ENCODE results near the gene RBMS3.

RBMS3 gene

GRCh38 chr3:29720665-29721064, 439.8 kb downstream of the RBMS3 start:
- DNase-seq (ENCODE audit: low read depth, low spot score), result no peak

GRCh38 chr3:29721789-29722188, 440.9 kb downstream of the RBMS3 start:
- no peak for DNase-seq (ENCODE audit: low read depth, low spot score)

DNA sequence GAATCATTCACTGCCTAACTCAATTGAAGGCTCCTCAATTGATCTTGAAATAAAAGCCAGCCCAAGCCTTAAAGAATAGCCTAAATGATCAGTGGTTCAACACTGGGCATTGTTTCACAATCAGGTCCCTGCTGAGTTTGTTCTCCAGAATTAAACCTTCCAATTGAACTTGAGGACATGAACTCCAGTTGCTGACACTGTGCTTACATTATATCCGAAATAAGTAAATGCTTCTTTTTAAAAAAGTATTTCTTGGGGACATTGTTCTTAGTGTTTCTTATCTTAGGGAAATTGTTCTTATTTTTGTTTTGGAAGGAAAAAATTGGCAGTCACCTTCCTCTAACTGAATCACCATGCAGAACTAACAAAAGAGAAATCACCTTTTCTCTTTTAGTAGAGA, 450.2 kb downstream of the RBMS3 start:
- DNase-seq (ENCODE audit: low read depth, low spot score), result no peak

DNA sequence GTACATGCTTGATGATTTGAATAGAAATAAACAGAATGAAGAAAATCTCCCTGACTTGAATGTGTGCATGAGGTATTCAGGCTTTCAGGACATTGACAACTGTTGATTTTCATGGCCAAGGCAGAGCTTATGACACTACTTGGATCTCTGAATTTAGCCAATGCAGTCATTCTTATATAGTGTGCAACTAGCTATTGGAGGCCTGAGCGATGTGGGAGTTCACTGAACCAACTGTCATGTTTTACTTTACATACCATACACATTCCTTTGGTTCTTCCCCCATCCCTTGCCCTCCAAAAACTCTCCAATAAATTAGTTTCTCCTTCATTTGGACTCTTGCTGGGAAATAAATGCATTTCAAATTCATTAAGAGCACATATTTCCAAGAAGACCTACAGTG, 460.4 kb downstream of the RBMS3 start:
- DNase-seq (ENCODE audit: low read depth, low spot score), result no peak

DNA sequence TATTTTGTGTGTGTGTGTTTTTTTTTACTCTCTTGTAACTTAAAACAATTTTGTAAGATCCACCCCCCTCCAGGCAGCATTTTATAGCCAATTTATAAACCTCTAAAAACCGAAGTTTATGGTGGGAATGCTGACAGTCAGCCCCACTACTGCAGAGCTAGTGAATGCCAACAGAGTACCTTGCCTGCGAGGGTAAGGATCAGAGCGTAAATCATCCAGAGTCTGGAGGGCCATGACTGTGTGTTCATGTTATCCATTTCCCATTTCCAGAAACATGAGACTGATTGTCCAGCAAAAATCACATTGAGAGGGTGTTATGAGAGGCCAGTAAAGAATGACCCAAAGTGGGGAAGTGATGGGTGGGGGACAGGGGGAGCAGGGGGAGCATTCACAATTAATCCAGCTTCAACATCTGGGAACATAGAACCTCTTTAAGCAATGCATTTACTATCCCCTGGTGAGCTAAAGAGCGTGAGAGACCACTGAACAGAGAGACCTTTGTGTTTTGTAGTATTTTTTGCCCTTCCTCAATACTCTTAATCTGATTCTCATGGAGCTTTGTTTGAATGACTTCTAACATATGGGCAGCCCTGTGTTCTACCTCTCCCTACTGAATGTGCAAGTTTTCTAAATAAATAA, 464.5 kb downstream of the RBMS3 start:
- DNase-seq (ENCODE audit: low read depth, low spot score), result no peak

- DNase-seq (ENCODE audit: low read depth, low spot score), result no peak
These were observed 465.4 kb downstream of the RBMS3 start for GRCh38 chr3:29746163-29746760.

DNA sequence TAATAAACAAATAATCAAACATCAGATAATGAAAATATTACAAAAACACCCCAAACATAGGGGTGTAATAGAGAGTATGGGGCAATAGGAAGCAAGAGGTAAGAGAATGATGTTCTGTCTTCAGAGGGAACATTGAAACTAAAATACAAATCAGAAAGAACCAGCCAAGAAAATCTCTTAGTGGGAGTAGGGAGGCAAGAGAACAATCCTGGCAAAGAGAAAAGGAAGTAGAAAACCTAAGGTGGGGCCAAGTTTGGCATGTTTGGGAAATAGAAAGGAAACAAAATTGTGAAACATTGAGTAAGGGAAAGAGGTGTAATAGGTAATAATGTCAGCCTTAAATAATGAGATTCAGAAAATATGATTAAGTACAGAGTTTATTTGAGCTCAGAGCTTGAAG, 467.1 kb downstream of the RBMS3 start:
- no peak for DNase-seq (ENCODE audit: low read depth, low spot score)

GRCh38 chr3:29751647-29752314, 470.9 kb downstream of the RBMS3 start:
- DNase-seq (ENCODE audit: low read depth, low spot score), result no peak

GRCh38 chr3:29754346-29754745, 473.5 kb downstream of the RBMS3 start:
- no peak for DNase-seq (ENCODE audit: low read depth, low spot score)

- no peak for DNase-seq (ENCODE audit: low read depth, low spot score)
These were observed 474.5 kb downstream of the RBMS3 start for GRCh38 chr3:29755416-29755815.

GRCh38 chr3:29757054-29757777, 476.3 kb downstream of the RBMS3 start:
- DNase-seq (ENCODE audit: low read depth, low spot score), result peak; percentile 54

DNA sequence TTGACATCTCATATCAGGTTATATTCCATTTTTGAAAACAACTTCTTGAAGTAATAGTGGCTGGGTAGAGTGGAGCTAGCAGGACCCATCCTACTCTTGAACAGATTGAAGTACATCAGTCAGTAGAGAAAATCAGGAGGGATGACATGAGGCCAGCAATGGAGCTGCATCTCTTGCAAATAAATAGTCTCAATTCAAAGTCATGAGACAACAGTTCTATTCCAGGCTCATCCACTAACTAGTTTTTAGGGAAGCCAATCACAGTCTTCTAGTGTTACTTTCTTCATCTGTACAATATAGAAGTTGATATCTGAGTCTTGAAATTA, 477.2 kb downstream of the RBMS3 start:
- DNase-seq (ENCODE audit: low read depth, low spot score), result no peak

GRCh38 chr3:29758434-29759322, 477.8 kb downstream of the RBMS3 start:
- peak; percentile 67 for DNase-seq (ENCODE audit: low read depth, low spot score)

GRCh38 chr3:29759411-29760225, 478.7 kb downstream of the RBMS3 start:
- peak; percentile 62 for DNase-seq (ENCODE audit: low read depth, low spot score)

GRCh38 chr3:29760226-29760685, 479.4 kb downstream of the RBMS3 start:
- no peak for DNase-seq (ENCODE audit: low read depth, low spot score)

- no peak for DNase-seq (ENCODE audit: low read depth, low spot score)
These were observed 480.6 kb downstream of the RBMS3 start for GRCh38 chr3:29761517-29761916.

GRCh38 chr3:29763115-29763514, 482.2 kb downstream of the RBMS3 start:
- DNase-seq (ENCODE audit: low read depth, low spot score), result no peak

- DNase-seq (ENCODE audit: low read depth, low spot score), result no peak
These were observed 483.2 kb downstream of the RBMS3 start for GRCh38 chr3:29764041-29764440.

DNA sequence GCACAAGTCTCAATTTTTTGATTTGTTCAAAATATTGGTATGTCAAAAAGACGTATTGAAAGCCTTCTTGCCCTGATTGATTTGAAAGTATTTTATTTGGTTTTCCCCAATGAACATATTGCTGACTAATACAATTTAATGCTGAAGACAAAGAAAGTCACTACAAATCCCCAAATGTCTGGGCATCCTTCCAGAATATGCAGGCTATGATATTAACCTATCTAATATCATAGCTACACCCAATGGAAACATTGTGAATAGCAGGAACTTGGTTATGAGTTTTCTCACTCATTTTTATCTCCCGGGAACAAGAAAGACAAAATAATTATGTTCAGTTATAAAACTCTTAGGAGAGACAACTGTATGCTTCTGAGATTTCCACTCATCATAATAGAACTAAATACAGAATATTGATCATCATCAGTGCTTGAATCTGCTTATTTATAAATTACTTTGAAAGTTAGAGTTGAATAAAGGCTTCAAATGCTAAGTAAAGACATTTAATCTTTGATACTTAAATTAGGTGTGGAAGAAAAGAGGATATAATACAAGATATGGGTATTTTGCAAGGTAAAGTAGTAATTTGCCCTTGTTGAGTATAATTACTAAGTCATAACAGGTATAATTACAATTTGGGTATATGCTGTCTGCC, 483.9 kb downstream of the RBMS3 start:
- DNase-seq (ENCODE audit: low read depth, low spot score), result peak; percentile 69

DNA sequence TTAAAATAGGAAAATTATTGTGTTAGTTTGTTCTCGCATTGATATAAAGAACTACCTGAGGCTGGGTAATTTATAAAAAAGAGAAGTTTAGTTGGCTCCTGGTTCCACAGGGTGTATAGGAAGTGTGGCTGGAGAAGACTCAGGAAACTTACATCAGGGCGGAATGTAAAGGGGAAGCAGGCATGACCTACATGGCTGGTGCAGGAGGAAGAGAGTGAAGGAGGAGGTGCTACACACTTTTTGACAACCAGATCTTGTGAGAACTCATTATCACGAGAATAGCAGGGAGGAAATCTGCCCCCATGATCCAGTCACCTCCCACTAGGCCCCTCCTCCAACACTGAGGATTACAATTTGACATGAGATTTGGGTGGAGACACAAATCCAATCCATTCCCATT, 490.7 kb downstream of the RBMS3 start:
- no peak for DNase-seq (ENCODE audit: low read depth, low spot score)
